ENCODE data around the gene OR2T35. TPM values are rescaled to one million over a fixed set of nuclear protein-coding genes. Genes with fewer than 3 reads are reported as not detected.
"Not testable (repeated sequence)": the region's sequence is repeated elsewhere in the genome, so short reads cannot be mapped to it uniquely, and the experiment has no call there.

Gene OR2T35
- total RNA-seq, 1 experiment from 2014 or later, result not detected

- H3K4me1 ChIP-seq (replicated peaks; ENCODE audit: insufficient read depth); H3F3A ChIP-seq (ENCODE audit: insufficient read depth, low read depth); BruUV-seq (replicated peaks); H3K27ac ChIP-seq; CTCF ChIA-PET; H3K79me2 ChIP-seq (ENCODE audit: low read depth); H2AFZ ChIP-seq; DNase-seq; H3K4me2 ChIP-seq; H3K9me2 ChIP-seq (ENCODE audit: insufficient read depth); intact Hi-C loops (cut with micrococcal nuclease; ENCODE audit: unreplicated experiment); H3K4me3 ChIP-seq; POLR2A ChIA-PET (ENCODE audit: unreplicated experiment); H3K9me3 ChIP-seq (ENCODE audit: insufficient read depth, low read depth); H3K27me3 ChIP-seq (ENCODE audit: insufficient read depth, low read depth); H3K36me3 ChIP-seq (ENCODE audit: low read depth); H4K20me1 ChIP-seq (ENCODE audit: insufficient read depth): not testable (repeated sequence)
Measured at GRCh38 chr1:248648770-248649536, 3.9 kb upstream of the OR2T35 start.

- H3K36me3 ChIP-seq (ENCODE audit: low read depth); H3K79me2 ChIP-seq (ENCODE audit: low read depth); H3K4me2 ChIP-seq; DNase-seq; H3F3A ChIP-seq (ENCODE audit: insufficient read depth, low read depth); POLR2A ChIA-PET (ENCODE audit: unreplicated experiment); H3K9me2 ChIP-seq (ENCODE audit: insufficient read depth); H3K27me3 ChIP-seq (ENCODE audit: insufficient read depth, low read depth); H3K27ac ChIP-seq; H3K9me3 ChIP-seq (ENCODE audit: insufficient read depth, low read depth); BruUV-seq (replicated peaks); CTCF ChIA-PET; H2AFZ ChIP-seq; H3K4me1 ChIP-seq (replicated peaks; ENCODE audit: insufficient read depth); H3K4me3 ChIP-seq; intact Hi-C loops (cut with micrococcal nuclease; ENCODE audit: unreplicated experiment); H4K20me1 ChIP-seq (ENCODE audit: insufficient read depth): not testable (repeated sequence)
Measured at GRCh38 chr1:248642971-248643651, 2.0 kb downstream of the OR2T35 start.

GRCh38 chr1:248641583-248641982 lies 3.5 kb downstream of the OR2T35 start:
- H3K9me2 ChIP-seq (ENCODE audit: insufficient read depth); H3K79me2 ChIP-seq (ENCODE audit: low read depth); H3K27ac ChIP-seq; DNase-seq; H3K4me2 ChIP-seq; H3K4me1 ChIP-seq (replicated peaks; ENCODE audit: insufficient read depth); H3K4me3 ChIP-seq; H4K20me1 ChIP-seq (ENCODE audit: insufficient read depth); CTCF ChIA-PET; H3K27me3 ChIP-seq (ENCODE audit: insufficient read depth, low read depth); H3K9me3 ChIP-seq (ENCODE audit: insufficient read depth, low read depth); BruUV-seq (replicated peaks); intact Hi-C loops (cut with micrococcal nuclease; ENCODE audit: unreplicated experiment); H3F3A ChIP-seq (ENCODE audit: insufficient read depth, low read depth); POLR2A ChIA-PET (ENCODE audit: unreplicated experiment); H3K36me3 ChIP-seq (ENCODE audit: low read depth); H2AFZ ChIP-seq: not testable (repeated sequence)

- H3K4me3 ChIP-seq; H3K79me2 ChIP-seq (ENCODE audit: low read depth); H4K20me1 ChIP-seq (ENCODE audit: insufficient read depth); H3K9me3 ChIP-seq (ENCODE audit: insufficient read depth, low read depth); POLR2A ChIA-PET (ENCODE audit: unreplicated experiment); H3K4me2 ChIP-seq; intact Hi-C loops (cut with micrococcal nuclease; ENCODE audit: unreplicated experiment); DNase-seq; H3F3A ChIP-seq (ENCODE audit: insufficient read depth, low read depth); H3K4me1 ChIP-seq (replicated peaks; ENCODE audit: insufficient read depth); BruUV-seq (replicated peaks); H3K9me2 ChIP-seq (ENCODE audit: insufficient read depth); H3K36me3 ChIP-seq (ENCODE audit: low read depth); H3K27me3 ChIP-seq (ENCODE audit: insufficient read depth, low read depth); H2AFZ ChIP-seq; H3K27ac ChIP-seq; CTCF ChIA-PET: not testable (repeated sequence)
Measured at GRCh38 chr1:248640906-248641305, 4.2 kb downstream of the OR2T35 start.

- H3K4me3 ChIP-seq; H3K79me2 ChIP-seq (ENCODE audit: low read depth); H3K27ac ChIP-seq; CTCF ChIA-PET; DNase-seq; H3K4me2 ChIP-seq; H3K4me1 ChIP-seq (replicated peaks; ENCODE audit: insufficient read depth); BruUV-seq (replicated peaks); H3F3A ChIP-seq (ENCODE audit: insufficient read depth, low read depth); intact Hi-C loops (cut with micrococcal nuclease; ENCODE audit: unreplicated experiment); H4K20me1 ChIP-seq (ENCODE audit: insufficient read depth); H3K36me3 ChIP-seq (ENCODE audit: low read depth); H3K9me3 ChIP-seq (ENCODE audit: insufficient read depth, low read depth); H3K9me2 ChIP-seq (ENCODE audit: insufficient read depth); H2AFZ ChIP-seq; POLR2A ChIA-PET (ENCODE audit: unreplicated experiment); H3K27me3 ChIP-seq (ENCODE audit: insufficient read depth, low read depth): not testable (repeated sequence)
Measured at GRCh38 chr1:248639652-248640051, 5.4 kb downstream of the OR2T35 start.

GRCh38 chr1:248636612-248637011 lies 8.5 kb downstream of the OR2T35 start:
- H2AFZ ChIP-seq; DNase-seq; BruUV-seq (replicated peaks); H3K4me2 ChIP-seq; H3K4me1 ChIP-seq (replicated peaks; ENCODE audit: insufficient read depth); H3K9me2 ChIP-seq (ENCODE audit: insufficient read depth); CTCF ChIA-PET; H3K27ac ChIP-seq; H3K79me2 ChIP-seq (ENCODE audit: low read depth); H3K36me3 ChIP-seq (ENCODE audit: low read depth); POLR2A ChIA-PET (ENCODE audit: unreplicated experiment); intact Hi-C loops (cut with micrococcal nuclease; ENCODE audit: unreplicated experiment); H4K20me1 ChIP-seq (ENCODE audit: insufficient read depth); H3K9me3 ChIP-seq (ENCODE audit: insufficient read depth, low read depth); H3F3A ChIP-seq (ENCODE audit: insufficient read depth, low read depth); H3K27me3 ChIP-seq (ENCODE audit: insufficient read depth, low read depth); H3K4me3 ChIP-seq: not testable (repeated sequence)

GRCh38 chr1:248634991-248635390 lies 10.1 kb downstream of the OR2T35 start, which contains the start of gene OR2T11:
TSS of gene OR2T11 (minus strand) at chr1:248635091. CDS start at chr1:248627128, 7,963 bp downstream.
- H3K4me3 ChIP-seq; H3K36me3 ChIP-seq (ENCODE audit: low read depth); H4K20me1 ChIP-seq (ENCODE audit: insufficient read depth); BruUV-seq (replicated peaks); H3K27ac ChIP-seq; DNase-seq; H3K27me3 ChIP-seq (ENCODE audit: insufficient read depth, low read depth); intact Hi-C loops (cut with micrococcal nuclease; ENCODE audit: unreplicated experiment); POLR2A ChIA-PET (ENCODE audit: unreplicated experiment); CTCF ChIA-PET; H3F3A ChIP-seq (ENCODE audit: insufficient read depth, low read depth); H3K4me2 ChIP-seq; H2AFZ ChIP-seq; H3K4me1 ChIP-seq (replicated peaks; ENCODE audit: insufficient read depth); H3K9me3 ChIP-seq (ENCODE audit: insufficient read depth, low read depth); H3K9me2 ChIP-seq (ENCODE audit: insufficient read depth); H3K79me2 ChIP-seq (ENCODE audit: low read depth): not testable (repeated sequence)
